Astrocyte of the cerebellum (primary cell): ENCODE data around the gene MICA.
"Not testable (repeated sequence)": the region's sequence is repeated elsewhere in the genome, so short reads cannot be mapped to it uniquely, and the experiment has no call there.

Experiments
- DNase-seq: peaks from one replicate; pipeline ENCODE4 v3.0.0-alpha.2; 2011; ENCODE audit warnings: low read depth
- H3K4me3 ChIP-seq: 2 replicates; pipeline ENCODE4 v1.5.1; 2011; ENCODE audit warnings: mild to moderate bottlenecking, low read depth, low read length, moderate library complexity
- CTCF ChIP-seq: IDR thresholded peaks from 2 replicates; pipeline ENCODE4 v1.5.1; 2012; ENCODE audit warnings: low read length, low read depth, moderate library complexity, mild to moderate bottlenecking; ENCODE audit errors: missing control alignments
- in situ Hi-C: cut with HindIII; loops from 2 replicates; pipeline ENCODE4 v1.10.0; 2017; ENCODE audit warnings: low sequenced_read_pairs

MICA gene

GRCh38 chr6:31438677-31439076 lies 35.3 kb downstream of the MICA start:
- DNase-seq: no peak
- no peak for TF ChIP-seq CTCF
- H3K4me3 ChIP-seq: no peak overlapping the region
- in situ Hi-C loops: no loop called here

GRCh38 chr6:31441365-31442267 lies 38.2 kb downstream of the MICA start:
- in situ Hi-C loops: loop anchor here (10.0 kb wide), 1 partner anchor 217 kb away; no protein-coding TSS in a partner anchor
- H3K4me3 ChIP-seq: no peak overlapping the region
- DNase-seq: peak; percentile 6
- peak; percentile 80 for TF ChIP-seq CTCF

GRCh38 chr6:31446481-31446880 lies 43.1 kb downstream of the MICA start:
- no peak overlapping the region for H3K4me3 ChIP-seq
- in situ Hi-C loops: loop anchor here (10.0 kb wide), 1 partner anchor 222 kb away; no protein-coding TSS in a partner anchor
- DNase-seq: no peak
- TF ChIP-seq CTCF: no peak

DNA sequence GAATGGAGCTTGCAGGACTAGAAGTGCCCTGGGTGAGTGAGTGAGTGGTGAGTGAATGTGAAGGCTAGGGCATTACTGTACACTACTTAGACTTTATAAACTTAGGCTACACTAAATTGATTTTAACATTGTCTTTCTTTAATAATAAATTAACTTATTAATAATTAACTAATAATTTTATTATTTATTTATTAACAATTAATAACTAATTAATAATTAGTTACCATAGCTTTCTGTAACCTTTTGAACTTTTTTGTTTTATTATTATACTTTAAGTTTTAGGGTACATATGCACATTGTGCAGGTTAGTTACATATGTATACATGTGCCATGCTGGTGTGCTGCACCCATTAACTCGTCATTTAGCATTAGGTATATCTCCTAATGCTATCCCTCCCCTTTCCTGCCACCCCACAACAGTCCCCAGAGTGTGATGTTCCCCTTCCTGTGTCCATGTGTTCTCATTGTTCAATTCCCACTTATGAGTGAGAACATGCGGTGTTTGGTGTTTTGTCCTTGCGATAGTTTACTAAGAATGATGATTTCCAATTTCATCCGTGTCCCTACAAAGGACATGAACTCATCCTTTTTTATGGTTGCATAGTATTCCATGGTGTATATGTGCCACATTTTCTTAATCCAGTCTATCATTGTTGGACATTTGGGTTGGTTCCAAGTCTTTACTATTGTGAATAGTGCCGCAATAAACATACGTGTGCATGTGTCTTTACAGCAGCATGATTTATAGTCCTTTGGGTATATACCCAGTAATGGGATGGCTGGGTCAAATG lies 43.8 kb downstream of the MICA start:
- in situ Hi-C loops: loop anchor here (10.0 kb wide), 1 partner anchor 222 kb away; no protein-coding TSS in a partner anchor

GRCh38 chr6:31450751-31451150 lies 47.4 kb downstream of the MICA start:
- DNase-seq: no peak
- H3K4me3 ChIP-seq: no peak overlapping the region
- TF ChIP-seq CTCF: no peak
- in situ Hi-C loops: no loop called here

More for the DNA sequence above, 43.8 kb downstream of the MICA start:
- H3K4me3 ChIP-seq, DNase-seq: not testable (repeated sequence)

- in situ Hi-C loops: no loop called here
- H3K4me3 ChIP-seq: no peak overlapping the region
- TF ChIP-seq CTCF: no peak
- no peak for DNase-seq
These were observed 49.5 kb downstream of the MICA start for GRCh38 chr6:31452859-31453258.
